Measurements from ENCODE around the gene HIPK2.

Gene HIPK2

GRCh38 chr7:139811066-139811465 lies 33.3 kb upstream of the HIPK2 start:
- TF ChIP-seq ELF4 (IDR thresholded peaks at IDR 0.05) (no peak), FOXA1 (IDR thresholded peaks at IDR 0.05) (no peak), TARDBP (IDR thresholded peaks at IDR 0.05) (no peak), BHLHE40 (IDR thresholded peaks at IDR 0.05; ENCODE audit: borderline replicate concordance) (no peak), NFRKB (IDR thresholded peaks at IDR 0.05) (no peak), SP1 (IDR thresholded peaks at IDR 0.05) (no peak), FOXK2 (IDR thresholded peaks at IDR 0.05) (no peak), CTBP1 (IDR thresholded peaks at IDR 0.05; ENCODE audit: borderline replicate concordance) (no peak), L3MBTL2 (conservative IDR thresholded peaks at IDR 0.05) (no peak), ARNT (IDR thresholded peaks at IDR 0.05) (no peak), SUZ12 (IDR thresholded peaks at IDR 0.05) (no peak), LEF1 (IDR thresholded peaks at IDR 0.05; ENCODE audit: borderline replicate concordance) (no peak)
- ChIA-PET POLR2A (no interaction called here), CTCF (no interaction called here)
- DNase-seq (ENCODE audit: extremely low spot score), result no peak

GRCh38 chr7:139808846-139809442 lies 31.1 kb upstream of the HIPK2 start:
- POLR2A ChIA-PET, result no interaction called here

DNA sequence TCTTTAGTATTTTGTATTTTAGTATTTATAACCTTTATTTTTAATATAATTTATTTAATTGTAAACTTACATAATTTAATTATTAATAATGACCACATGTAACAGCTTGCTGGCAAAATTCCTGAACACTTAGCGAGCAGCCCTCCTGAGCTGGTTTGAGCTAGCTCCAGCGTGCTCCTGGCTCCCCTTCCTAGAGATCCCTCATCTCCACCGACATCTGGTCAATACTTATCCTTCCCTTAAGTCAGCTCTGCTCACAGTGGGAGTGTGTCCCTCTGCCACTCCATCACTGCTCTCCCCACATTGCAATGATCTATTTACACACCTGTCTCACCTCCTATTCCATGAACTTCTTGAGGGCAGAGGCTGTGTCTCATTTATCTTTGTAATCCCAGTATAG lies 30.6 kb upstream of the HIPK2 start:
- ChIA-PET CTCF (no interaction called here), POLR2A (no interaction called here)

More at GRCh38 chr7:139808846-139809442, 31.1 kb upstream of the HIPK2 start:
- TF ChIP-seq ZNF384 (IDR thresholded peaks at IDR 0.05) (no peak), ARNT (IDR thresholded peaks at IDR 0.05) (no peak), FOXA1 (IDR thresholded peaks at IDR 0.05) (no peak), FOXM1 (IDR thresholded peaks at IDR 0.05; ENCODE audit: borderline replicate concordance) (no peak), LEF1 (IDR thresholded peaks at IDR 0.05; ENCODE audit: borderline replicate concordance) (no peak), L3MBTL2 (conservative IDR thresholded peaks at IDR 0.05) (no peak), TARDBP (IDR thresholded peaks at IDR 0.05) (no peak), FOXK2 (IDR thresholded peaks at IDR 0.05) (no peak), SUZ12 (IDR thresholded peaks at IDR 0.05) (no peak)
- no peak for DNase-seq (ENCODE audit: extremely low spot score)
- CTCF ChIA-PET, result interaction anchor here (1.1 kb wide), 1 partner anchor 15 kb away, joined by 3 read pairs; no protein-coding TSS in a partner anchor

GRCh38 chr7:139807009-139807408 lies 29.2 kb upstream of the HIPK2 start:
- CTCF ChIA-PET, result no interaction called here
- TF ChIP-seq LEF1 (IDR thresholded peaks at IDR 0.05; ENCODE audit: borderline replicate concordance), result no peak
- no peak for TF ChIP-seq SUZ12 (IDR thresholded peaks at IDR 0.05)
- TF ChIP-seq, protein P1, sequence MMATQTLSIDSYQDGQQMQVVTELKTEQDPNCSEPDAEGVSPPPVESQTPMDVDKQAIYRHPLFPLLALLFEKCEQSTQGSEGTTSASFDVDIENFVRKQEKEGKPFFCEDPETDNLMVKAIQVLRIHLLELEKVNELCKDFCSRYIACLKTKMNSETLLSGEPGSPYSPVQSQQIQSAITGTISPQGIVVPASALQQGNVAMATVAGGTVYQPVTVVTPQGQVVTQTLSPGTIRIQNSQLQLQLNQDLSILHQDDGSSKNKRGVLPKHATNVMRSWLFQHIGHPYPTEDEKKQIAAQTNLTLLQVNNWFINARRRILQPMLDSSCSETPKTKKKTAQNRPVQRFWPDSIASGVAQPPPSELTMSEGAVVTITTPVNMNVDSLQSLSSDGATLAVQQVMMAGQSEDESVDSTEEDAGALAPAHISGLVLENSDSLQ (IDR thresholded peaks at IDR 0.05), result no peak
- TF ChIP-seq NFRKB (IDR thresholded peaks at IDR 0.05), result no peak
- TF ChIP-seq ZNF384 (IDR thresholded peaks at IDR 0.05), result no peak
- TF ChIP-seq L3MBTL2 (conservative IDR thresholded peaks at IDR 0.05), result no peak
- no peak for TF ChIP-seq FOXA1 (IDR thresholded peaks at IDR 0.05)
- no peak for TF ChIP-seq TARDBP (IDR thresholded peaks at IDR 0.05)
- no peak for TF ChIP-seq SP1 (IDR thresholded peaks at IDR 0.05)
- no peak for TF ChIP-seq FOXM1 (IDR thresholded peaks at IDR 0.05; ENCODE audit: borderline replicate concordance)
- no peak for DNase-seq (ENCODE audit: extremely low spot score)
- POLR2A ChIA-PET, result no interaction called here

More for the DNA sequence above, 30.6 kb upstream of the HIPK2 start:
- TF ChIP-seq LEF1 (IDR thresholded peaks at IDR 0.05; ENCODE audit: borderline replicate concordance) (no peak), HDGF (IDR thresholded peaks at IDR 0.05; ENCODE audit: borderline replicate concordance) (no peak), CTBP1 (IDR thresholded peaks at IDR 0.05; ENCODE audit: borderline replicate concordance) (no peak), TARDBP (IDR thresholded peaks at IDR 0.05) (no peak), BHLHE40 (IDR thresholded peaks at IDR 0.05; ENCODE audit: borderline replicate concordance) (no peak), FOXM1 (IDR thresholded peaks at IDR 0.05; ENCODE audit: borderline replicate concordance) (no peak), L3MBTL2 (conservative IDR thresholded peaks at IDR 0.05) (no peak), ZNF384 (IDR thresholded peaks at IDR 0.05) (no peak), FOXA1 (IDR thresholded peaks at IDR 0.05) (no peak), FOXK2 (IDR thresholded peaks at IDR 0.05) (no peak), ELF4 (IDR thresholded peaks at IDR 0.05) (no peak)
- TF ChIP-seq, protein P1 (IDR thresholded peaks at IDR 0.05), result no peak
- DNase-seq (ENCODE audit: extremely low spot score), result no peak

DNA sequence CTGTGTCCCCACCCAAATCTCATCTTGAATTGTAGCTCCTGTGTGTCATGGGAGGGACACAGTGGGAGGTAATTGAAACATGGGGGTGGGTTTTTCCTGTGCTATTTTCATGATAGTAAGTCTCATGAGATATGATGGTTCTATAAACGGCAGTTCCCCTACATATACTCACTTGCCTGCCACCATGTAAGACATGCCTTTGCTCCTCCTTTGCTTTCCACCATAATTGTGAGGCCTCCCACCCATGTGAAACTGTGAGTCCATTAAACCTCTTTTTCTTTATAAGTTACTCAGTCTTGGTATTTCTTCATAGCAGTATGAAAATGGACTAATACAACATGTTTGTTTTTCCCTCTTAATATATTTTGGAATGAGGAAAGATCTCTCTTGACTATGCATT lies 26.8 kb upstream of the HIPK2 start:
- DNase-seq (ENCODE audit: extremely low spot score), result no peak
- CTCF ChIA-PET, result no interaction called here
- POLR2A ChIA-PET, result no interaction called here
- TF ChIP-seq, protein P1 (IDR thresholded peaks at IDR 0.05), result no peak
- no peak for TF ChIP-seq L3MBTL2 (conservative IDR thresholded peaks at IDR 0.05)
- no peak for TF ChIP-seq SUZ12 (IDR thresholded peaks at IDR 0.05)
- no peak for TF ChIP-seq CTBP1 (IDR thresholded peaks at IDR 0.05; ENCODE audit: borderline replicate concordance)
- TF ChIP-seq FOXK2 (IDR thresholded peaks at IDR 0.05), result no peak
- TF ChIP-seq FOXA1 (IDR thresholded peaks at IDR 0.05), result no peak
- no peak for TF ChIP-seq BHLHE40 (IDR thresholded peaks at IDR 0.05; ENCODE audit: borderline replicate concordance)

- ChIA-PET POLR2A (interaction anchor here (0.9 kb wide), 1 partner anchor 22 kb away, joined by 3 read pairs; the partner anchor contains the start of gene HIPK2), CTCF (no interaction called here)
- TF ChIP-seq LEF1 (IDR thresholded peaks at IDR 0.05; ENCODE audit: borderline replicate concordance) (no peak), L3MBTL2 (conservative IDR thresholded peaks at IDR 0.05) (no peak), FOXA1 (IDR thresholded peaks at IDR 0.05) (no peak), ZNF384 (IDR thresholded peaks at IDR 0.05) (no peak), FOXM1 (IDR thresholded peaks at IDR 0.05; ENCODE audit: borderline replicate concordance) (no peak), FOXK2 (IDR thresholded peaks at IDR 0.05) (no peak), SP1 (IDR thresholded peaks at IDR 0.05) (no peak), BHLHE40 (IDR thresholded peaks at IDR 0.05; ENCODE audit: borderline replicate concordance) (no peak), TARDBP (IDR thresholded peaks at IDR 0.05) (no peak), SUZ12 (IDR thresholded peaks at IDR 0.05) (no peak), NFRKB (IDR thresholded peaks at IDR 0.05) (no peak), HDGF (IDR thresholded peaks at IDR 0.05; ENCODE audit: borderline replicate concordance) (no peak), CTBP1 (IDR thresholded peaks at IDR 0.05; ENCODE audit: borderline replicate concordance) (no peak)
- TF ChIP-seq, protein P1 (IDR thresholded peaks at IDR 0.05), result no peak
- no peak for DNase-seq (ENCODE audit: extremely low spot score)
Measured at GRCh38 chr7:139799586-139799985, 21.8 kb upstream of the HIPK2 start.

Data from HEK293T (cell line).